GM23338 (cell line): Measurements from ENCODE around the gene HACE1.

ENCODE experiments used
- JUNB ChIP-seq: IDR thresholded peaks from one replicate; pipeline ENCODE4 v1.6.1; 2016; ENCODE audit warnings: antibody characterized with exemption; ENCODE audit not compliant: unreplicated experiment
- POLR2AphosphoS5 ChIP-seq: IDR thresholded peaks from 2 replicates; pipeline ENCODE4 v1.6.1; 2016; ENCODE audit warnings: antibody characterized with exemption, low read depth
- TF ChIP-seq, protein P1 (sequence below), 2 experiments: fragments of 200-600 bp in 1 of 2; sonication (generic) in 1 of 2; conservative IDR thresholded peaks; 2 replicates each; pipeline versions ENCODE4 v1.5.1 to v1.6.1; 2016 to 2017; ENCODE audit warnings: antibody characterized with exemption in 2 of 2, low read depth in 2 of 2, mild to moderate bottlenecking in 2 of 2, moderate library complexity in 1 of 2

DNA sequence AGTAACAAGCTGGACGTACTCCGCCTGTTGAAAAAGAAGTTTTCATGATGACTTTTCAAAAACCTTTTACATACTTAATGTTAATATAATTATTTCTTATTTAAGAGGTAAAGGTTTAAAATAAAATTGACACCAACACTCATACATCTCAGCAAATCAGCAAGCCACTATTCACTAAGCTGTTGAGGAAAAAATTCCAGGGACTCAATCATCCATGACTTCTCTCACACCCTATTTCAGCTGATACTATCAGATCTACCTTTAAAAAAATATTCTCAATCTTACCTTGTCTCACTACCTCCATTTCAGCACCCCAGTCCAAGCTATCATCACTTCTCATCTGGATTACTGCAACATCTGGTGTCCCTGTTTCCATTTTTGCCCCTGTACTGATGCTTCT is 109.3 kb downstream of the HACE1 start:
- TF ChIP-seq, protein P1, sequence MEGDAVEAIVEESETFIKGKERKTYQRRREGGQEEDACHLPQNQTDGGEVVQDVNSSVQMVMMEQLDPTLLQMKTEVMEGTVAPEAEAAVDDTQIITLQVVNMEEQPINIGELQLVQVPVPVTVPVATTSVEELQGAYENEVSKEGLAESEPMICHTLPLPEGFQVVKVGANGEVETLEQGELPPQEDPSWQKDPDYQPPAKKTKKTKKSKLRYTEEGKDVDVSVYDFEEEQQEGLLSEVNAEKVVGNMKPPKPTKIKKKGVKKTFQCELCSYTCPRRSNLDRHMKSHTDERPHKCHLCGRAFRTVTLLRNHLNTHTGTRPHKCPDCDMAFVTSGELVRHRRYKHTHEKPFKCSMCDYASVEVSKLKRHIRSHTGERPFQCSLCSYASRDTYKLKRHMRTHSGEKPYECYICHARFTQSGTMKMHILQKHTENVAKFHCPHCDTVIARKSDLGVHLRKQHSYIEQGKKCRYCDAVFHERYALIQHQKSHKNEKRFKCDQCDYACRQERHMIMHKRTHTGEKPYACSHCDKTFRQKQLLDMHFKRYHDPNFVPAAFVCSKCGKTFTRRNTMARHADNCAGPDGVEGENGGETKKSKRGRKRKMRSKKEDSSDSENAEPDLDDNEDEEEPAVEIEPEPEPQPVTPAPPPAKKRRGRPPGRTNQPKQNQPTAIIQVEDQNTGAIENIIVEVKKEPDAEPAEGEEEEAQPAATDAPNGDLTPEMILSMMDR (conservative IDR thresholded peaks at IDR 0.05; ENCODE audit: low read depth in 2 of 2) = no peak
- no peak for TF ChIP-seq POLR2AphosphoS5
- TF ChIP-seq JUNB = no peak
